Measurements from ENCODE around the gene POLR3C.

GRCh38 chr1:145891143-145891542 lies 67.1 kb downstream of the POLR3C start:
- TF ChIP-seq BRCA1 (CRISPR knock-in tag; IDR thresholded peaks at IDR 0.05) (no peak), HDAC6 (IDR thresholded peaks at IDR 0.05; ENCODE audit: low read depth, low read length) (no peak), MTA3 (CRISPR knock-in tag; IDR thresholded peaks at IDR 0.05) (no peak), GLMP (CRISPR knock-in tag; IDR thresholded peaks at IDR 0.05; ENCODE audit: borderline replicate concordance) (no peak), EZH2 (conservative IDR thresholded peaks at IDR 0.05; ENCODE audit: low read depth, low read length) (no peak), ZNF580 (CRISPR knock-in tag; IDR thresholded peaks at IDR 0.05; ENCODE audit: borderline replicate concordance, low read depth) (no peak), DRAP1 (CRISPR knock-in tag; IDR thresholded peaks at IDR 0.05) (no peak), RERE (CRISPR knock-in tag; IDR thresholded peaks at IDR 0.05; ENCODE audit: low read depth) (no peak), CTCF (CRISPR knock-in tag; IDR thresholded peaks at IDR 0.05) (no peak), BRF2 (CRISPR knock-in tag; IDR thresholded peaks at IDR 0.05) (no peak), ZNF790 (CRISPR knock-in tag; IDR thresholded peaks at IDR 0.05; ENCODE audit: borderline replicate concordance) (no peak), FOSL1 (CRISPR knock-in tag; IDR thresholded peaks at IDR 0.05; ENCODE audit: borderline replicate concordance) (no peak), YY1 (IDR thresholded peaks at IDR 0.05; ENCODE audit: insufficient read depth, insufficient replicate concordance, low read depth, low read length) (no peak), SP4 (CRISPR knock-in tag; IDR thresholded peaks at IDR 0.05) (no peak)
